GDM1 (cell line): ENCODE data around the gene GADD45A.

Experiments used
- DNase-seq: peaks from one replicate; lab custom pipeline; 2025; lab: John Stamatoyannopoulos, UW

GADD45A gene

GRCh38 chr1:67668660-67669059 lies 16.3 kb upstream of the GADD45A start:
- DNase-seq, result no peak

GRCh38 chr1:67672260-67672803 lies 12.7 kb upstream of the GADD45A start:
- DNase-seq, result no peak

GRCh38 chr1:67673468-67674201 lies 11.4 kb upstream of the GADD45A start:
- DNase-seq, result no peak

GRCh38 chr1:67674260-67675011 lies 10.6 kb upstream of the GADD45A start:
- DNase-seq, result peak; percentile 43

GRCh38 chr1:67675800-67676199 lies 9.2 kb upstream of the GADD45A start:
- no peak for DNase-seq

GRCh38 chr1:67676287-67676686 lies 8.7 kb upstream of the GADD45A start:
- DNase-seq, result no peak

GRCh38 chr1:67676946-67677345 lies 8.1 kb upstream of the GADD45A start:
- DNase-seq, result no peak

- DNase-seq, result no peak
These were observed 7.6 kb upstream of the GADD45A start for GRCh38 chr1:67677408-67677807.

- no peak for DNase-seq
These were observed 7.1 kb upstream of the GADD45A start for GRCh38 chr1:67677930-67678329.

- no peak for DNase-seq
These were observed 5.3 kb upstream of the GADD45A start for GRCh38 chr1:67679691-67680090.

- DNase-seq, result no peak
These were observed 4.5 kb upstream of the GADD45A start for GRCh38 chr1:67680486-67680885.

GRCh38 chr1:67682659-67683197 lies 2.3 kb upstream of the GADD45A start:
- DNase-seq, result no peak

GRCh38 chr1:67683316-67683715 lies 1.7 kb upstream of the GADD45A start:
- no peak for DNase-seq

GRCh38 chr1:67683766-67684525 lies 1.1 kb upstream of the GADD45A start:
- no peak for DNase-seq

GRCh38 chr1:67684526-67685066 lies 405 bp upstream of the GADD45A start:
- no peak for DNase-seq

- DNase-seq, result peak; percentile 36
These were observed 711 bp downstream of the GADD45A start for GRCh38 chr1:67685558-67686266.

- peak; percentile 70 for DNase-seq
These were observed 1.5 kb downstream of the GADD45A start for GRCh38 chr1:67686267-67687197.

- no peak for DNase-seq
These were observed 2.2 kb downstream of the GADD45A start for GRCh38 chr1:67687198-67687545.

- no peak for DNase-seq
These were observed 2.6 kb downstream of the GADD45A start for GRCh38 chr1:67687649-67688048.

- peak; percentile 72 for DNase-seq
These were observed 3.7 kb downstream of the GADD45A start for GRCh38 chr1:67688526-67689219.
